Gastrocnemius medialis (tissue), 4 donors: Measurements from ENCODE around the gene CCDC33. TPM values are rescaled to one million over a fixed set of nuclear protein-coding genes. Genes with fewer than 3 reads are reported as not detected.

Source experiments
- ATAC-seq, 2 donors: fragments of 150-250 bp; one replicate each; pipeline ENCODE4 v1.9.1; 2016
- DNase-seq, 2 donors: peaks; one replicate each; pipeline ENCODE4 v3.0.0-alpha.2; 2019
- H3K27ac ChIP-seq, 4 donors: fragments of 200-600 bp; sonication (generic); 1 replicate in 1 of 4; 2 replicates in 3 of 4; pipeline ENCODE4 v1.5.1; 2016 to 2018; ENCODE audit warnings: mild to moderate bottlenecking in 2 of 4, moderate library complexity in 1 of 4
- H3K27me3 ChIP-seq, 3 donors: fragments of 200-600 bp; sonication (generic) in 2 of 3; 1 replicate in 1 of 3; 2 replicates in 2 of 3; pipeline versions ENCODE4 v1.5.1 to v1.6.0; 2016 to 2019; ENCODE audit warnings: mild to moderate bottlenecking in 1 of 3, moderate library complexity in 1 of 3
- H3K36me3 ChIP-seq, 2 donors: fragments of 200-600 bp; sonication (generic) in 1 of 2; one replicate each; pipeline ENCODE4 v1.5.1; 2017 to 2018
- H3K4me1 ChIP-seq, 2 donors: fragments of 200-600 bp; sonication (generic) in 1 of 2; one replicate each; pipeline ENCODE4 v1.5.1; 2016 to 2017; ENCODE audit warnings: mild to moderate bottlenecking in 2 of 2
- H3K4me3 ChIP-seq, 4 donors: fragments of 200-600 bp; sonication (generic) in 3 of 4; 1 replicate in 1 of 4; 2 replicates in 3 of 4; pipeline ENCODE4 v1.5.1; 2016 to 2019; ENCODE audit warnings: mild to moderate bottlenecking in 2 of 4
- H3K9me3 ChIP-seq, 3 donors: fragments of 200-600 bp; sonication (generic) in 2 of 3; 1 replicate in 1 of 3; 2 replicates in 2 of 3; pipeline ENCODE4 v1.5.1; 2016 to 2019
- CTCF ChIP-seq, 5 experiments: fragments of 450-650 bp in 3 of 5; fragments of 200-600 bp in 2 of 5; sonication (generic) in 2 of 5; IDR thresholded peaks in 4 of 5; conservative IDR thresholded peaks in 1 of 5; 1 replicate in 4 of 5; 2 replicates in 1 of 5; pipeline ENCODE4 v1.5.1; 2016 to 2019; ENCODE audit warnings: antibody characterized with exemption in 5 of 5, mild to moderate bottlenecking in 3 of 5, moderate library complexity in 3 of 5
- POLR2A ChIP-seq, 2 donors: fragments of 450-650 bp; IDR thresholded peaks; one replicate each; pipeline ENCODE4 v1.6.1; 2017; ENCODE audit warnings: antibody characterized with exemption in 2 of 2, mild to moderate bottlenecking in 2 of 2, moderate library complexity in 2 of 2
- in situ Hi-C, 4 donors: fragments of 200-750 bp; cut with MboI; loops; one replicate each; pipeline versions ENCODE4 v1.15.0 to v1.8.0; 2017; ENCODE audit warnings: low sequenced_read_pairs in 4 of 4
- intact Hi-C: fragments of 100-400 bp; cut with DNase I; formaldehyde crosslinking; loops from one replicate; pipeline ENCODE4 v1.15.1; 2023; ENCODE audit warnings: low total_unique reads
- total RNA-seq, 4 donors: library from RNA; depleted of rRNA; stranded (reverse); fragments of >200 nt; gene quantifications; one replicate each; pipeline versions ENCODE4 v1.1.0 to v1.2.3, GENCODE V29; 2016

CCDC33 gene
- total RNA-seq, 4 donors from 2014 or later, result not detected

GRCh38 chr15:74227968-74228722 is 8.0 kb upstream of the CCDC33 start:
- in situ Hi-C loops, result no loop called here
- H3K9me3 ChIP-seq, result no peaks in the 10 kb centered on the region
- no peak overlapping the region for H3K27ac ChIP-seq
- no peaks in the 10 kb centered on the region for H3K36me3 ChIP-seq
- intact Hi-C loops, result no loop called here
- H3K27me3 ChIP-seq, result peaks cover 2 to 6% (median 3%) of the 10 kb centered on the region in 3 donors
- H3K4me3 ChIP-seq, result peak overlapping the region in 1 of 4 donors; percentile 17
- H3K4me1 ChIP-seq, result peaks cover 9 to 13% of the 10 kb centered on the region in 2 donors
- TF ChIP-seq POLR2A (IDR thresholded peaks at IDR 0.05) (no peak), CTCF (IDR thresholded peaks at IDR 0.05 in 4 of 5, conservative IDR thresholded peaks at IDR 0.05 in 1 of 5) (no peak)
- ATAC-seq (peak in 1 of 2 donors; percentile 18), DNase-seq (no peak)

GRCh38 chr15:74228723-74229081 is 7.4 kb upstream of the CCDC33 start:
- ATAC-seq, result peak in 1 of 2 donors; percentile 39

DNA sequence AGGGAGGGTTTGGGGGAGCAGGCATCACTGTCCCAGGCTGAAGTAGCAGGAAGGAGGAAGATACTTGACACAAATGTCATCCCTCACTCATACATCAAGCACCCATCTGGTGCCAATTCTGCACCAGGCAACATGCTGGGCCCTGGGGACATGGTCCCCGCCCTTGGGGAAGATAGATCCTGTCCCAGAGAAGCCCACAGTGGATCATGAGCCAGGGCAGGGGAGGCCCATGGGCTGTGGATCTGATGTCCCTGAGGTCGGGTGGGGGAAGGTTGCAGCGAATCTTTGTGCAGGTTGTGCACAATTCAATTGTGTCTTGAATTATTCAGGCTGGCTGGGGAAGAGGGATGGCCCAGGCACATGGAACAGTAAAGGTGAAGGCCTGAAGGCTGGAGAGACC is 6.4 kb upstream of the CCDC33 start:
- H3K4me1 ChIP-seq, result peaks cover 9 to 13% of the 10 kb centered on the region in 2 donors
- H3K27me3 ChIP-seq, result peaks cover 0 to 2% (median 0%) of the 10 kb centered on the region in 3 donors
- TF ChIP-seq POLR2A (IDR thresholded peaks at IDR 0.05) (no peak), CTCF (IDR thresholded peaks at IDR 0.05 in 4 of 5, conservative IDR thresholded peaks at IDR 0.05 in 1 of 5) (no peak)
- intact Hi-C loops (no loop called here), in situ Hi-C loops (no loop called here)
- no peak overlapping the region for H3K4me3 ChIP-seq
- no peaks in the 10 kb centered on the region for H3K9me3 ChIP-seq
- no peak overlapping the region for H3K27ac ChIP-seq
- ATAC-seq, result no peak
- no peaks in the 10 kb centered on the region for H3K36me3 ChIP-seq
- DNase-seq, result no peak

More at GRCh38 chr15:74228723-74229081, 7.4 kb upstream of the CCDC33 start:
- TF ChIP-seq POLR2A (IDR thresholded peaks at IDR 0.05) (no peak), CTCF (IDR thresholded peaks at IDR 0.05 in 4 of 5, conservative IDR thresholded peaks at IDR 0.05 in 1 of 5) (no peak)
- peaks cover 0 to 5% (median 2%) of the 10 kb centered on the region in 3 donors for H3K27me3 ChIP-seq
- intact Hi-C loops, result no loop called here
- H3K27ac ChIP-seq, result no peak overlapping the region
- H3K36me3 ChIP-seq, result no peaks in the 10 kb centered on the region
- DNase-seq, result no peak
- H3K4me1 ChIP-seq, result peaks cover 9 to 13% of the 10 kb centered on the region in 2 donors
- no peaks in the 10 kb centered on the region for H3K9me3 ChIP-seq
- in situ Hi-C loops, result no loop called here
- H3K4me3 ChIP-seq, result peak overlapping the region in 1 of 4 donors; percentile 17

DNA sequence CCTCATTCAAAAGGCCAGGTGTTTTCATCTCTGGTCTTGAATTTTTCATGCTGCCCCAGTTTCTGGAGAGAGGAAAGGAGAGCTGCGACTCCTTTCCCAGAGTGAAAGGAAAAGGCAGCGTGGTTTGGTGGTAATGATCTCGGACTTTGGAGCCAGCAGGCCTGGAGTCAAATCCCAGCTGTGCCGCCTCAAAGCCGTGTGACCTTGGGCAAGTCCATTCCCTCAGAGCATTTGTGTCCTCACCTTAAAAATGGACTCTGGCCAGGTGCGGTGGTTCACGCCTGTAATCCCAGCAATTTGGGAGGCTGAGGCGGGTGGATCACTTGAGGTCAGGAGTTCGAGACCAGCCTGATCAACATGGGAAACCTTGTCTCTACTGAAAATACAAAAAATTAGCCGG is 4.7 kb upstream of the CCDC33 start:
- ATAC-seq, result no peak
- DNase-seq, result no peak
- intact Hi-C loops, result no loop called here
- TF ChIP-seq CTCF (IDR thresholded peaks at IDR 0.05 in 4 of 5, conservative IDR thresholded peaks at IDR 0.05 in 1 of 5), result no peak
- no peak for TF ChIP-seq POLR2A (IDR thresholded peaks at IDR 0.05)
- Histone ChIP-seq H3K4me3 (no peak overlapping the region), H3K27ac (no peak overlapping the region), H3K9me3 (no peaks in the 10 kb centered on the region), H3K27me3 (peaks cover 0 to 2% (median 0%) of the 10 kb centered on the region in 3 donors), H3K4me1 (peaks cover 9 to 13% of the 10 kb centered on the region in 2 donors), H3K36me3 (no peaks in the 10 kb centered on the region)
- in situ Hi-C loops, result no loop called here
